HCT116 (cell line): ENCODE results near the gene HEPACAM2. TPM values are rescaled to one million over a fixed set of nuclear protein-coding genes. Genes with fewer than 3 reads are reported as not detected.

Experiments
- ATAC-seq: fragments of 200-7000 bp; cut with Tn5 transposase; 2 replicates; pipeline ENCODE4 v1.9.1; 2020; ENCODE audit warnings: mild to moderate bottlenecking, moderate library complexity
- BruUV-seq: library from RNA; stranded (reverse); fragments of 400-500 nt; replicated peaks from 2 replicates; lab custom pipeline; 2021; lab: Mats Ljungman, UMichigan
- CTCF ChIA-PET: fragments of 300-600 bp; sonication (Branson Sonifier 250); formaldehyde crosslinking; loops from one replicate; lab custom pipeline; 2021; ENCODE audit warnings: antibody characterized with exemption; lab: Charles Lee
- POLR2A ChIA-PET: fragments of 300-600, 350-600 bp; sonication (Branson Sonifier 250); formaldehyde crosslinking; loops from one replicate; lab custom pipeline; 2021; ENCODE audit warnings: antibody characterized with exemption; lab: Charles Lee
- RAD21 ChIA-PET, 2 experiments: fragments of 300-600 bp; sonication (Branson Sonifier 250); formaldehyde crosslinking; loops; one replicate each; lab custom pipeline; 2023; ENCODE audit warnings: low total read pairs in 2 of 2; ENCODE audit not compliant: uncharacterized antibody in 2 of 2, unreplicated experiment in 2 of 2, low non-redundant PET in 1 of 2; lab: Charles Lee
- DNase-seq: peaks from one replicate; pipeline ENCODE4 v3.0.0-alpha.2; 2010; ENCODE audit warnings: low read depth, low spot score
- H2AFZ ChIP-seq: fragments of 200-600 bp; shearing (Covaris generic), sonication (generic); 2 replicates; pipeline ENCODE4 v1.6.1; 2017; ENCODE audit warnings: low read depth, mixed run types, mixed read lengths, antibody characterized with exemption, low read length; ENCODE audit not compliant: poor library complexity, severe bottlenecking
- H3K27ac ChIP-seq: 2 replicates; pipeline ENCODE4 v1.5.1; 2012; ENCODE audit warnings: low read depth, low read length
- H3K27me3 ChIP-seq: fragments of 200-600 bp; sonication (generic); 2 replicates; pipeline ENCODE4 v1.6.1; 2016; ENCODE audit warnings: mixed run types, low read length, mixed read lengths; ENCODE audit not compliant: insufficient read depth
- H3K36me3 ChIP-seq, 2 experiments: fragments of 200-500 bp in 1 of 2; fragments of 200-600 bp in 1 of 2; sonication (Bioruptor generic) in 1 of 2; sonication (generic) in 1 of 2; 2 replicates each; pipeline versions ENCODE4 v1.5.1 to v1.6.1; 2014 to 2016; ENCODE audit warnings: low read length in 2 of 2, inconsistent platforms in 1 of 2, mixed read lengths in 1 of 2, mixed run types in 1 of 2; ENCODE audit not compliant: insufficient read depth in 2 of 2, control insufficient read depth in 1 of 2
- H3K4me1 ChIP-seq, 2 experiments: fragments of 200-600 bp in 1 of 2; sonication (generic) in 1 of 2; 2 replicates each; pipeline versions ENCODE4 v1.5.1 to v1.6.1; 2012 to 2017; ENCODE audit warnings: low read length in 2 of 2, inconsistent platforms in 1 of 2, mild to moderate bottlenecking in 1 of 2, mixed read lengths in 1 of 2, mixed run types in 1 of 2, moderate library complexity in 1 of 2; ENCODE audit not compliant: insufficient read depth in 2 of 2, control insufficient read depth in 1 of 2
- H3K4me2 ChIP-seq: fragments of 200-600 bp; sonication (generic); 2 replicates; pipeline ENCODE4 v1.6.1; 2017; ENCODE audit warnings: mixed run types, low read length, mixed read lengths
- H3K4me3 ChIP-seq, 2 experiments: fragments of 200-600 bp in 1 of 2; sonication (generic) in 1 of 2; replicated peaks in 1 of 2; 2 replicates each; pipeline ENCODE4 v1.5.1; 2011 to 2016; ENCODE audit warnings: low read length in 2 of 2, control low read depth in 1 of 2, low read depth in 1 of 2, mild to moderate bottlenecking in 1 of 2, mixed read lengths in 1 of 2, mixed run types in 1 of 2
- H3K79me2 ChIP-seq: fragments of 200-600 bp; sonication (generic); 2 replicates; pipeline ENCODE4 v1.6.1; 2017; ENCODE audit warnings: mild to moderate bottlenecking, mixed run types, low read length, moderate library complexity, mixed read lengths; ENCODE audit not compliant: insufficient read depth
- H3K9ac ChIP-seq: fragments of 200-600 bp; sonication (generic); 2 replicates; pipeline ENCODE4 v1.6.1; 2016; ENCODE audit warnings: low read length, mixed read lengths
- H3K9me2 ChIP-seq: fragments of 200-600 bp; sonication (generic), shearing (Covaris generic); 2 replicates; pipeline ENCODE4 v1.6.1; 2017; ENCODE audit warnings: mixed run types, mild to moderate bottlenecking, moderate library complexity; ENCODE audit not compliant: insufficient read depth
- H3K9me3 ChIP-seq, 2 experiments: fragments of 200-500 bp in 1 of 2; fragments of 200-600 bp in 1 of 2; sonication (Bioruptor generic) in 1 of 2; sonication (generic) in 1 of 2; 2 replicates each; pipeline ENCODE4 v1.6.1; 2014 to 2017; ENCODE audit warnings: low read length in 2 of 2, mixed read lengths in 2 of 2, inconsistent platforms in 1 of 2, low read depth in 1 of 2, mild to moderate bottlenecking in 1 of 2, mixed run types in 1 of 2, moderate library complexity in 1 of 2; ENCODE audit not compliant: control insufficient read depth in 1 of 2, insufficient read depth in 1 of 2
- H4K20me1 ChIP-seq: fragments of 200-600 bp; sonication (generic), shearing (Covaris generic); 2 replicates; pipeline ENCODE4 v1.6.1; 2017; ENCODE audit warnings: mixed run types, mild to moderate bottlenecking, moderate library complexity; ENCODE audit not compliant: insufficient read depth
- ATF3 ChIP-seq: IDR thresholded peaks from 2 replicates; pipeline ENCODE4 v1.6.1; 2012
- CEBPB ChIP-seq: IDR thresholded peaks from 2 replicates; pipeline ENCODE4 v1.6.1; 2012; ENCODE audit warnings: low read depth
- CTCF ChIP-seq, 3 experiments: fragments of 200-600 bp in 1 of 3; sonication (generic) in 1 of 3; IDR thresholded peaks in 2 of 3; conservative IDR thresholded peaks in 1 of 3; 2 replicates each; pipeline ENCODE4 v1.5.1; 2012 to 2017; ENCODE audit warnings: low read depth in 2 of 3, low read length in 2 of 3, antibody characterized with exemption in 1 of 3, borderline replicate concordance in 1 of 3, control low read depth in 1 of 3, mild to moderate bottlenecking in 1 of 3, mixed read lengths in 1 of 3, mixed run types in 1 of 3, moderate library complexity in 1 of 3; ENCODE audit not compliant: insufficient read depth in 1 of 3
- EGR1 ChIP-seq: IDR thresholded peaks from 2 replicates; pipeline ENCODE4 v1.6.1; 2012; ENCODE audit warnings: low read depth
- ELF1 ChIP-seq: IDR thresholded peaks from 2 replicates; pipeline ENCODE4 v1.6.1; 2012; ENCODE audit warnings: low read depth, borderline replicate concordance
- EZH2 ChIP-seq: fragments of 200-600 bp; sonication (generic); IDR thresholded peaks from 2 replicates; pipeline ENCODE4 v1.6.1; 2017; ENCODE audit warnings: antibody characterized with exemption, mixed run types
- FOSL1 ChIP-seq: IDR thresholded peaks from 2 replicates; pipeline ENCODE4 v1.6.1; 2012; ENCODE audit warnings: low read depth
- JUND ChIP-seq: IDR thresholded peaks from 2 replicates; pipeline ENCODE4 v1.6.1; 2012
- MAX ChIP-seq: IDR thresholded peaks from 2 replicates; pipeline ENCODE4 v1.6.1; 2012
- POLR2A ChIP-seq: IDR thresholded peaks from 2 replicates; pipeline ENCODE4 v1.7.0; 2011; ENCODE audit warnings: borderline replicate concordance; ENCODE audit not compliant: insufficient read depth, insufficient read length; ENCODE audit errors: extremely low read depth
- POLR2AphosphoS5 ChIP-seq: IDR thresholded peaks from 2 replicates; pipeline ENCODE4 v1.6.1; 2011; ENCODE audit warnings: mild to moderate bottlenecking, low read depth, low read length, moderate library complexity
- RAD21 ChIP-seq: IDR thresholded peaks from 2 replicates; pipeline ENCODE4 v1.6.1; 2012; ENCODE audit warnings: low read depth, mild to moderate bottlenecking
- REST ChIP-seq: IDR thresholded peaks from 2 replicates; pipeline ENCODE4 v1.6.1; 2012; ENCODE audit warnings: low read depth
- SP1 ChIP-seq: IDR thresholded peaks from 2 replicates; pipeline ENCODE4 v1.6.1; 2012; ENCODE audit warnings: low read depth
- TCF7L2 ChIP-seq: IDR thresholded peaks from 2 replicates; pipeline ENCODE4 v1.7.0; 2011; ENCODE audit warnings: borderline replicate concordance, inconsistent platforms; ENCODE audit not compliant: insufficient read depth, insufficient read length; ENCODE audit errors: extremely low read depth
- YY1 ChIP-seq: IDR thresholded peaks from 2 replicates; pipeline ENCODE4 v1.6.1; 2011; ENCODE audit warnings: low read length, low read depth, moderate library complexity, mild to moderate bottlenecking; ENCODE audit not compliant: insufficient replicate concordance; ENCODE audit errors: extremely low read depth
- ZFX ChIP-seq: fragments of 450-650 bp; IDR thresholded peaks from 2 replicates; pipeline ENCODE4 v1.6.1; 2017
- ZNF274 ChIP-seq: fragments of 200-500 bp; sonication (Bioruptor generic); IDR thresholded peaks from 2 replicates; pipeline ENCODE4 v1.6.1; 2014; ENCODE audit warnings: mild to moderate bottlenecking, low read depth, low read length, inconsistent platforms
- intact Hi-C: fragments of 100-400 bp; cut with micrococcal nuclease; formaldehyde crosslinking; loops from 2 replicates; pipeline ENCODE4 v1.10.0; 2022
- total RNA-seq: library from RNA; stranded (reverse); gene quantifications from one replicate; pipeline ENCODE4 v1.2.1, GENCODE V29; 2021; ENCODE audit not compliant: unreplicated experiment

Gene HEPACAM2
- total RNA-seq, 1 experiment from 2014 or later, result not detected

GRCh38 chr7:93165447-93165846 lies 60.8 kb downstream of the HEPACAM2 start:
- Histone ChIP-seq H3K4me2 (no peak overlapping the region), H3K4me3 (no peak overlapping the region), H3K9ac (no peak overlapping the region), H4K20me1 (no peaks in the 10 kb centered on the region), H3K79me2 (no peaks in the 10 kb centered on the region), H3K4me1 (no peaks in the 10 kb centered on the region), H3K27ac (no peak overlapping the region), H2AFZ (peak overlapping the region; percentile 26), H3K9me2 (no peaks in the 10 kb centered on the region), H3K9me3 (no peaks in the 10 kb centered on the region), H3K36me3 (no peaks in the 10 kb centered on the region), H3K27me3 (no peaks in the 10 kb centered on the region)
- RAD21 ChIA-PET, result no interaction called here
- CTCF ChIA-PET, result no interaction called here
- ATAC-seq (no peak), DNase-seq (no peak)
- no TSS peak for BruUV-seq
- intact Hi-C loops, result no loop called here
- POLR2A ChIA-PET, result no interaction called here
- TF ChIP-seq RAD21, result no peak
- TF ChIP-seq ZNF274, result no peak
- TF ChIP-seq CEBPB, result no peak
- TF ChIP-seq REST, result no peak
- no peak for TF ChIP-seq EZH2
- no peak for TF ChIP-seq FOSL1
- TF ChIP-seq ATF3, result no peak
- no peak for TF ChIP-seq ELF1
- TF ChIP-seq EGR1, result no peak
- no peak for TF ChIP-seq POLR2AphosphoS5
- TF ChIP-seq MAX, result no peak
- no peak for TF ChIP-seq YY1
- no peak for TF ChIP-seq ZFX
- no peak for TF ChIP-seq JUND
- no peak for TF ChIP-seq POLR2A
- no peak for TF ChIP-seq TCF7L2
- no peak for TF ChIP-seq CTCF (IDR thresholded peaks at IDR 0.05 in 2 of 3, conservative IDR thresholded peaks at IDR 0.05 in 1 of 3; ENCODE audit: borderline replicate concordance in 1 of 3, insufficient read depth in 1 of 3, low read depth in 2 of 3, low read length in 2 of 3)
- no peak for TF ChIP-seq SP1
